ENCODE measurements around the gene DNM3.

DNA sequence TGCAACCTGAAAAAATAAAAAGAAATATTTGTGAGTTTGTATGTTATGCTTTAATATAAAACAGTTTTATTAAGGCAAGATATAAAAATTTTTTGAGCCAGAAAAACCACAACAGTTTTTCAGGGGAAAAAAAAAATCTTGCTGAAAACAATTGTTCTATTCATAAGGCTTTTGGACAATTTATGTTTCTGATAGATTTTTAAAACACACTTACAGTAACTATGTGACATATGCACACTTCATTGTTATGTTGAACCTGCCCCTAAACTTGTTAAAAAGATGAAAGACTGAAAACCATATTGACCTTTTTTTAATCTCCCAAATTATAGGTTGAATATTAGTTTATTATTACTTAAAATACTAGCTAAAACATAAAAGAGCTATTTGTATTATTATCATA, 299.3 kb downstream of the DNM3 start:
- TF ChIP-seq CTCF (IDR thresholded peaks at IDR 0.05; ENCODE audit: low read depth, low read length) (no peak), MYC (IDR thresholded peaks at IDR 0.05; ENCODE audit: low read depth, low read length) (no peak), POLR2A (IDR thresholded peaks at IDR 0.05; ENCODE audit: extremely low read depth, insufficient read length) (no peak), MAX (IDR thresholded peaks at IDR 0.05; ENCODE audit: low read depth, low read length) (no peak)
